ENCODE measurements around the gene MYBPH.

DNA sequence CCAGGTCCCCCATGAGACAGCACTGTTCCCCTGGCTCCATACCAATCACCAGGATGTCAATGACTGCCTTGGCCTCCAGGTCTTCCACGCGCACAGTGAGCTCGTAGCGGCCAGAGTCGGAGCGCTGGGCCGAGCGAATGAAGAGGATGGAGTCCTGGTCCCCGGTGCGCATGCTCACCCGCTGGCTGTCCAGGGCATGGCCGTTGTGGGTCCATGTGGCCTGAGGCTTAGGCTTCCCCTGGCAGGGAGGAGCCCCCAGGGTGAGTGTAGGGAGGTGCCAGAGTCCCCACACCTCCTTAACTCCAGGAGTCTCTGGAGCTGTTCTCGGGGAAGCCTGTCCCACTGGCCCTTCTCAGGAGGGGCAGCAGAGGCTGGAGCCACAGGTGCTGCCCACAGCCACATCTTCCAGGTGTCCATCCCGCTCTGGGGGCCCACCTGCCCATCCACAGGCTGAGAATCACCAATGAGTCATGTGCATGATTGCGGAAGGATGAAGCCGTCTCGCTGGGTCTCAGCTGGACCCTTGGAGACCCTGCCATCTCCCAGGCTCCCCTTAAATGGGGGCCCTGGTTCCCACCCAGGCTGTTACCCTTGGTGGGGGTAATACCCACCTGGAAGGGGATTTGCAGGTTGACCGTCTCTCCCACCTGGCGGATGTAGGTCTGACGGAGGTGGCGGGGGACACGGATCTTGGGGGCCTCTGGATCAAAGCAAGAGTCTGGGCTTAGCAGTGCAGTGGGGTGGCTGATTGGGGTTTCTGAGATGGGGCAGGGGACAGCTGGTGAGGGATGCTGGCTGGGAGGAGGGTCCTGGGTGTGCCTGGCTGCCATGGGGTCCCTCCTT is 4.1 kb downstream of the MYBPH start:
- TF ChIP-seq EZH2 (IDR thresholded peaks at IDR 0.05; ENCODE audit: low read depth, unreplicated experiment) = no peak
- TF ChIP-seq, protein P1, sequence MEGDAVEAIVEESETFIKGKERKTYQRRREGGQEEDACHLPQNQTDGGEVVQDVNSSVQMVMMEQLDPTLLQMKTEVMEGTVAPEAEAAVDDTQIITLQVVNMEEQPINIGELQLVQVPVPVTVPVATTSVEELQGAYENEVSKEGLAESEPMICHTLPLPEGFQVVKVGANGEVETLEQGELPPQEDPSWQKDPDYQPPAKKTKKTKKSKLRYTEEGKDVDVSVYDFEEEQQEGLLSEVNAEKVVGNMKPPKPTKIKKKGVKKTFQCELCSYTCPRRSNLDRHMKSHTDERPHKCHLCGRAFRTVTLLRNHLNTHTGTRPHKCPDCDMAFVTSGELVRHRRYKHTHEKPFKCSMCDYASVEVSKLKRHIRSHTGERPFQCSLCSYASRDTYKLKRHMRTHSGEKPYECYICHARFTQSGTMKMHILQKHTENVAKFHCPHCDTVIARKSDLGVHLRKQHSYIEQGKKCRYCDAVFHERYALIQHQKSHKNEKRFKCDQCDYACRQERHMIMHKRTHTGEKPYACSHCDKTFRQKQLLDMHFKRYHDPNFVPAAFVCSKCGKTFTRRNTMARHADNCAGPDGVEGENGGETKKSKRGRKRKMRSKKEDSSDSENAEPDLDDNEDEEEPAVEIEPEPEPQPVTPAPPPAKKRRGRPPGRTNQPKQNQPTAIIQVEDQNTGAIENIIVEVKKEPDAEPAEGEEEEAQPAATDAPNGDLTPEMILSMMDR (conservative IDR thresholded peaks at IDR 0.05; ENCODE audit: low read depth in 2 of 2) = no peak
- TF ChIP-seq POLR2AphosphoS5 (IDR thresholded peaks at IDR 0.05; ENCODE audit: low read depth) = no peak
- no peak for TF ChIP-seq EZH2phosphoT487 (IDR thresholded peaks at IDR 0.05; ENCODE audit: unreplicated experiment)
- TF ChIP-seq ZNF462 (CRISPR knock-in tag; IDR thresholded peaks at IDR 0.05) = no peak
- no peak for TF ChIP-seq JUNB (IDR thresholded peaks at IDR 0.05; ENCODE audit: unreplicated experiment)
- no peak for TF ChIP-seq ZNF331 (CRISPR knock-in tag; IDR thresholded peaks at IDR 0.05; ENCODE audit: low read depth)
- no peak for TF ChIP-seq ETS1 (IDR thresholded peaks at IDR 0.05)
